Calu3 (cell line): ENCODE measurements around the gene ZNF274. TPM values are rescaled to one million over a fixed set of nuclear protein-coding genes. Genes with fewer than 3 reads are reported as not detected.

Source experiments
- BruUV-seq: library from RNA; stranded (reverse); fragments of 400-500 nt; replicated peaks from 2 replicates; lab custom pipeline; 2021; lab: Mats Ljungman, UMichigan
- CTCF ChIA-PET: fragments of 300-600 bp; sonication (Branson Sonifier 250); formaldehyde crosslinking; loops from one replicate; lab custom pipeline; 2022; ENCODE audit warnings: antibody characterized with exemption; lab: Charles Lee
- DNase-seq: peaks from one replicate; pipeline ENCODE4 v3.0.0; 2022
- H3K27ac Mint-ChIP-seq: one replicate; pipeline ENCODE4 v1.8.0; 2022; ENCODE audit warnings: mixed read lengths; ENCODE audit not compliant: unreplicated experiment
- H3K27me3 Mint-ChIP-seq: one replicate; pipeline ENCODE4 v1.8.0; 2022; ENCODE audit warnings: mixed read lengths; ENCODE audit not compliant: unreplicated experiment
- H3K36me3 Mint-ChIP-seq: one replicate; pipeline ENCODE4 v1.8.0; 2022; ENCODE audit warnings: mild to moderate bottlenecking, moderate library complexity, mixed read lengths; ENCODE audit not compliant: insufficient read depth, unreplicated experiment
- H3K4me1 Mint-ChIP-seq: one replicate; pipeline ENCODE4 v1.8.0; 2022; ENCODE audit warnings: mild to moderate bottlenecking, low read depth, mixed read lengths; ENCODE audit not compliant: unreplicated experiment
- H3K4me3 Mint-ChIP-seq: one replicate; pipeline ENCODE4 v1.8.0; 2022; ENCODE audit warnings: mild to moderate bottlenecking, low read depth, moderate library complexity, mixed read lengths; ENCODE audit not compliant: unreplicated experiment
- H3K9me3 Mint-ChIP-seq: one replicate; pipeline ENCODE4 v1.8.0; 2022; ENCODE audit warnings: low read depth, mixed read lengths; ENCODE audit not compliant: unreplicated experiment
- CTCF ChIP-seq: fragments of 200-600 bp; IDR thresholded peaks from one replicate; pipeline ENCODE4 v1.8.0; 2022; ENCODE audit warnings: antibody characterized with exemption; ENCODE audit not compliant: unreplicated experiment
- intact Hi-C: fragments of 100-400 bp; cut with micrococcal nuclease; formaldehyde crosslinking; loops from one replicate; pipeline ENCODE4 v1.10.0; 2022; ENCODE audit not compliant: unreplicated experiment
- total RNA-seq: library from RNA; stranded (reverse); gene quantifications from 2 replicates; pipeline ENCODE4 v1.2.3, GENCODE V29; 2022

The ZNF274 gene
- total RNA-seq, 1 experiment from 2014 or later: 43.2 TPM

- peaks cover 14% of the 10 kb centered on the region for H3K4me1 Mint-ChIP-seq
- no peaks in the 10 kb centered on the region for H3K27me3 Mint-ChIP-seq
- H3K27ac Mint-ChIP-seq: peak overlapping the region; percentile 98
- CTCF ChIA-PET: no interaction called here
- DNase-seq: peak; percentile 62
- H3K4me3 Mint-ChIP-seq: peak overlapping the region; percentile 98
- peaks cover 26% of the 10 kb centered on the region for H3K9me3 Mint-ChIP-seq
- no TSS peak for BruUV-seq
- no peak for TF ChIP-seq CTCF
- intact Hi-C loops: loop anchor here (2.0 to 10.0 kb wide), 2 partner anchors 121 to 223 kb away; partner anchors contain the start of gene ZNF584
- H3K36me3 Mint-ChIP-seq: peaks cover 54% of the 10 kb centered on the region
Measured at GRCh38 chr19:58181902-58182576, 822 bp upstream of the ZNF274 start.

- CTCF ChIA-PET: no interaction called here
- no peak for DNase-seq
- Mint-ChIP-seq H3K4me1 (peaks cover 14% of the 10 kb centered on the region), H3K27me3 (no peaks in the 10 kb centered on the region), H3K4me3 (peak overlapping the region; percentile 98), H3K27ac (peak overlapping the region; percentile 98), H3K36me3 (peaks cover 60% of the 10 kb centered on the region), H3K9me3 (peaks cover 22% of the 10 kb centered on the region)
- no peak for TF ChIP-seq CTCF
- intact Hi-C loops: loop anchor here (2.0 to 10.0 kb wide), 2 partner anchors 120 to 222 kb away; partner anchors contain the start of gene ZNF584
- no TSS peak for BruUV-seq
Measured at GRCh38 chr19:58182577-58182988, 278 bp upstream of the ZNF274 start.

- no peak for DNase-seq
- peaks cover 71% of the 10 kb centered on the region for H3K36me3 Mint-ChIP-seq
- H3K27me3 Mint-ChIP-seq: no peaks in the 10 kb centered on the region
- peaks cover 14% of the 10 kb centered on the region for H3K4me1 Mint-ChIP-seq
- intact Hi-C loops: loop anchor here (1.0 to 10.0 kb wide), 3 partner anchors 119 to 221 kb away; partner anchors contain the start of genes ZNF584 and ZSCAN22
- peaks cover 18% of the 10 kb centered on the region for H3K9me3 Mint-ChIP-seq
- H3K4me3 Mint-ChIP-seq: peak overlapping the region; percentile 98
- BruUV-seq: TSS peak; percentile 63
- CTCF ChIA-PET: interaction anchor here (0.7 kb wide), 1 partner anchor 520 kb away, joined by 3 read pairs; no protein-coding TSS in a partner anchor
- TF ChIP-seq CTCF: no peak
- peak overlapping the region; percentile 98 for H3K27ac Mint-ChIP-seq
Measured at GRCh38 chr19:58183817-58184215, 955 bp downstream of the ZNF274 start.

GRCh38 chr19:58196901-58197616, 14.2 kb downstream of the ZNF274 start:
- Mint-ChIP-seq H3K27me3 (no peaks in the 10 kb centered on the region), H3K4me3 (no peak overlapping the region), H3K36me3 (peaks cover 97% of the 10 kb centered on the region), H3K9me3 (peaks cover 19% of the 10 kb centered on the region), H3K4me1 (no peaks in the 10 kb centered on the region), H3K27ac (peak overlapping the region; percentile 3)
- CTCF ChIA-PET: no interaction called here
- intact Hi-C loops: no loop called here
- BruUV-seq: no TSS peak
- no peak for DNase-seq
- TF ChIP-seq CTCF: no peak
